ENCODE results near the gene XRN2.

- TF ChIP-seq PAX5 (IDR thresholded peaks at IDR 0.05; ENCODE audit: insufficient read depth, low read length, severe bottlenecking) (no peak), POLR2A (IDR thresholded peaks at IDR 0.05; ENCODE audit: low read depth, low read length) (no peak), POLR2AphosphoS5 (IDR thresholded peaks at IDR 0.05; ENCODE audit: low read depth, low read length) (no peak), SPI1 (IDR thresholded peaks at IDR 0.05; ENCODE audit: low read depth, low read length) (no peak), TAF1 (IDR thresholded peaks at IDR 0.05; ENCODE audit: low read depth, low read length) (no peak), POU2F2 (IDR thresholded peaks at IDR 0.05; ENCODE audit: low read depth, low read length) (no peak)
Observed at GRCh38 chr20:21358737-21359136, 55.6 kb downstream of the XRN2 start.
